ENCODE measurements around the gene PDXP. TPM values are rescaled to one million over a fixed set of nuclear protein-coding genes. Genes with fewer than 3 reads are reported as not detected.

Gene PDXP
- total RNA-seq, 1 experiment from 2014 or later, result 42.7 TPM

DNA sequence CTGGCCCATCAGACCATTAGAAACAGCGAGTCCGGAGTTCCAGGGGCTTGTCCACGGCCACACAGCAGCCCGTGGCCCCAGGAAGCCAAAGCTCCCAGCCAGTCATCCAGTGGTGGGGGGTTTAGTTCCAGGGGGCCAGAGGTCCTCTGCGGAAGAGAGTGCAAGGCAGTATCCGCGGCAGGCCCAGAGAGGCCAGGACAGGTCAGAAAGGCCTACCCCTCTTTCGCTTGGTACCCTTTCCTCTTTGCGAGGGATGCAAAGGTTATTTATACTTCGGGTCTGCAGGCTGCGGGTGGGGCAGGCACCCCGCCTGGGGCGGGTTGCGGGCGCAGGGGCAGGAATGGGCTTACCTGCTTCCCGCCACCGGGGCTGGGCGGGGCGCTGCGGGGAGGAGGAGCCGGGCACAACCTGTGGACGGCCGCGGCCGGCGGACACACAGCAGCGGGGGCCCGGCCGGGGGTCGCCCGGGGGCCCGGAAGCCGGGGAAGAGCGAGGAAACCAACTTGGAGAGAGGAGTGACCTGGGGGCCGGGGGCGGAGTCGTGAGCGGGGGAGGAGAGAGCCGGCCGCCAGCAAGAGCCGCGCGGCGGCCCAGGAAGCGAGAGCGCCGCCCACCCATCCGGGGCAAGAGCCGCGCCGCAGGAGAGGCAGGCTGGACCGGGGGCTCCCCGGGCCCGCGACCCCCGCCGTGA, 19.3 kb upstream of the PDXP start, which contains the start of gene SH3BP1:
TSS of gene SH3BP1 (plus strand) at position 600 of the 691 bp plus-strand sequence. CDS start 119 bp downstream, outside the sequence.
- H3K9me2 ChIP-seq (ENCODE audit: insufficient read depth), result no peaks in the 10 kb centered on the region
- no peak within 1 kb of the TSS for H2AFZ ChIP-seq (ENCODE audit: low read depth, low read length, poor library complexity, severe bottlenecking)
- ChIA-PET CTCF (interaction anchor here (0.7 kb wide), 1 partner anchor 36 kb away, joined by 8 read pairs; no protein-coding TSS in a partner anchor), RAD21 (ENCODE audit: low non-redundant PET in 1 of 2, low total read pairs in 2 of 2, uncharacterized antibody in 2 of 2, unreplicated experiment in 2 of 2) (no interaction called here), POLR2A (interaction anchor here (0.6 to 2.6 kb wide), 2 partner anchors 19 to 36 kb away, joined by 3 to 6 read pairs; partner anchors contain the start of genes LGALS1 and PDXP)
- H3K9ac ChIP-seq (ENCODE audit: low read length), result peak within 1 kb of the TSS; percentile 85
- peaks cover 31 to 62% of the 10 kb centered on the region in 2 experiments; a peak in 3 of 4 replicates for H3K4me1 ChIP-seq (ENCODE audit: control insufficient read depth in 1 of 2, insufficient read depth in 2 of 2, low read length in 2 of 2)
- no peaks in the 10 kb centered on the region for H4K20me1 ChIP-seq (ENCODE audit: insufficient read depth)
- peak within 1 kb of the TSS; percentile 61 for H3K27ac ChIP-seq (ENCODE audit: low read depth, low read length)
- H3K4me2 ChIP-seq (ENCODE audit: low read length), result peak within 1 kb of the TSS; percentile 96
- no peaks in the 10 kb centered on the region for H3K9me3 ChIP-seq (ENCODE audit: control insufficient read depth in 1 of 2, insufficient read depth in 1 of 2, low read depth in 1 of 2, low read length in 2 of 2)
- ATAC-seq (peak; percentile 63), DNase-seq (ENCODE audit: low read depth, low spot score) (no peak)
- H3K4me3 ChIP-seq (replicated peaks in 1 of 2; ENCODE audit: low read depth in 1 of 2, low read length in 2 of 2), result peak within 1 kb of the TSS; percentile 85 to 89
- H3K27me3 ChIP-seq (ENCODE audit: insufficient read depth, low read length), result no peaks in the 10 kb centered on the region
- intact Hi-C loops (cut with micrococcal nuclease), result loop anchor here (5.0 kb wide), 1 partner anchor 153 kb away; no protein-coding TSS in a partner anchor
- TF ChIP-seq, protein P1, sequence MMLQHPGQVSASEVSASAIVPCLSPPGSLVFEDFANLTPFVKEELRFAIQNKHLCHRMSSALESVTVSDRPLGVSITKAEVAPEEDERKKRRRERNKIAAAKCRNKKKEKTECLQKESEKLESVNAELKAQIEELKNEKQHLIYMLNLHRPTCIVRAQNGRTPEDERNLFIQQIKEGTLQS (IDR thresholded peaks at IDR 0.05), result no peak
- TF ChIP-seq JUND (IDR thresholded peaks at IDR 0.05) (no peak), CBX3 (IDR thresholded peaks at IDR 0.05; ENCODE audit: low read depth) (no peak), ZFX (IDR thresholded peaks at IDR 0.05) (0 out of 2 replicates have a peak, but pooled peaks have one; percentile 13), POLR2AphosphoS5 (IDR thresholded peaks at IDR 0.05; ENCODE audit: low read depth, low read length) (peak; percentile 52; the same call in 1 of the 2 replicates), SRF (IDR thresholded peaks at IDR 0.05; ENCODE audit: low read depth) (no peak), ELF1 (IDR thresholded peaks at IDR 0.05; ENCODE audit: borderline replicate concordance, low read depth) (no peak), SIN3A (IDR thresholded peaks at IDR 0.05; ENCODE audit: low read depth) (no peak), ZNF274 (IDR thresholded peaks at IDR 0.05; ENCODE audit: low read depth, low read length) (no peak), YY1 (IDR thresholded peaks at IDR 0.05; ENCODE audit: extremely low read depth, insufficient replicate concordance, low read depth, low read length) (no peak), FOSL1 (IDR thresholded peaks at IDR 0.05; ENCODE audit: low read depth) (no peak)
- no TSS peak for BruUV-seq (replicated peaks)
- H3K79me2 ChIP-seq (ENCODE audit: insufficient read depth, low read length), result peaks cover 14% of the 10 kb centered on the region
- peaks cover 4 to 12% of the 10 kb centered on the region in 2 experiments; a peak in 1 of 4 replicates for H3K36me3 ChIP-seq (ENCODE audit: control insufficient read depth in 1 of 2, insufficient read depth in 2 of 2, low read length in 2 of 2)

Data from HCT116 (cell line).